Measurements from ENCODE around the gene NLRP9.
"Not testable (repeated sequence)": the region's sequence is repeated elsewhere in the genome, so short reads cannot be mapped to it uniquely, and the experiment has no call there.

NLRP9 gene

DNA sequence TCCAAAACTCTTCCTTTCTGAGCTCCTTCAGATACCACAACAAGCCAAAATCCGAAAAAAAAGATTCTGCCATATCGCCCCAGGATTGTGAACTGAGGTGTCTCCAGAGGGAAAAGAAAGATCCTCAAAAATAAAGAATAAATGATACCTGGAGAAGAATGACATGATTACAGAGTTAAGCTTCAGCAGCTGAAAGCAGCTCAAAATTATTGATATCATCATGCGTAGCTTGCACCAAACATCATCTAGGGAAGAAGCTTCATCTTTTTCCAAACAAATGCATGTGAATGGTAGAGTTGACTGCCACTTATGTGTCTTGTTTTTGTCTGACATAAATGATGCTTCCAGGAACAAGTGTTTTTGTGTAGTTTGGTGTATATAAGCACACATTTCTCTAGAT lies at the start of gene NLRP9:
NLRP9 (minus strand) TSS at position 101 of the 400 bp plus-strand sequence; CDS start at position 73, 28 bp downstream.
- DNase-seq, result no peak

DNA sequence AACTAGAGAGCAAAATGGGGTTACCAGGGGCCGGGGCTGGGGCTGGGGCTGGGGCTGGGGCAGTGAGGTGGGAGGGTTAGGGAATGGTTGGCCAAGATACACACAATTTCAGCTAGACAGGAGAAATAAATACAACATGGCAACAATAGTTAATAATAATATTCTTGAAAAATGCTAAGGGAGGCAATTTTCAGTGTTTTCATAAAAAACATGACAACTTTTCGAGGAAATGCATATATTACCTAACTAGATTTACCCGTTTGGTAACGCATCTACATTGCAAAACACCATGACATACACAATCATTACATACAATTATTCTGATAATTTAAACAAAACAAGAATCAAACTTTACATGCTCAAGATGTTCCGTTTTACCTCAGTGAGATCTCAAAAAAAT lies 42.9 kb upstream of the NLRP9 start:
- no peak for DNase-seq

DNA sequence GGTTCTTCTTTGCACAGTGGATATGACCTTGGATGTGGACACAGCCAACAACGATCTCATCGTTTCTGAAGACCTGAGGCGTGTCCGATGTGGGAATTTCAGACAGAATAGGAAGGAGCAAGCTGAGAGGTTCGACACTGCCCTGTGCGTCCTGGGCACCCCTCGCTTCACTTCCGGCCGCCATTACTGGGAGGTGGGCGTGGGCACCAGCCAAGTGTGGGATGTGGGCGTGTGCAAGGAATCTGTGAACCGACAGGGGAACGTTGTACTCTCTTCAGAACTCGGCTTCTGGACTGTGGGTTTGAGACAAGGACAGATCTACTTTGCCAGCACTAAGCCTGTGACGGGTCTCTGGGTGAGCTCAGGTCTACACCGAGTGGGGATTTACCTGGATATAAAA lies 40.1 kb upstream of the NLRP9 start:
- no peak for DNase-seq

DNA sequence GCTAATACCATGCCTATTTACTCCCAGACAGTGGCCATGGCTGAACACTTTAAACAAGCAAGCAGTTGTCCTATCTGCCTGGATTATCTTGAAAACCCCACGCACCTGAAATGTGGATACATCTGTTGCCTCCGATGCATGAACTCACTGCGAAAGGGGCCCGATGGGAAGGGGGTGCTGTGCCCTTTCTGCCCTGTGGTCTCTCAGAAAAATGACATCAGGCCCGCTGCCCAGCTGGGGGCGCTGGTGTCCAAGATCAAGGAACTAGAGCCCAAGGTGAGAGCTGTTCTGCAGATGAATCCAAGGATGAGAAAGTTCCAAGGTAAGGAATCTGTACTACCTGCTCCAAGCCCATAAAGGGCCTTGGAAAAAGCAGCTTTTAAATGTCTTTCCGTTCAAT lies 39.3 kb upstream of the NLRP9 start:
- DNase-seq, result no peak

DNA sequence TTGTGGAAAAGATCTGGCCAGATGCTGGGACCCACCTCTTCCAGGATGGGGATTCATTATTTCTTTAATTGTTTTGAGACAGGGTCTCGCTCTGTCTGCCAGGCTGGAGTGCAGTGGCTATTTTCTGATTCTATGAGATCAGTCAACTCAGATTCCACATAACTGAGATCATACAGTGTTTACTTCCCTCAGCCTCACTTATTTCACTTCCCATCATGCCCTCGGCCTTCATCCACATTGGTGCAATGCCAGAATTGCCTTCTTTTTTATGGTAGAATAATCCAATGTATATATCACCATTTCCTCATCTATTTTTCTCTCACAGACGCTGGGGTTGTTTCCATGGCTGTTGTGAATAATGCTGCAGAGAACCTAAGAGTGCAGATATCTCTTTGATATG lies 31.4 kb upstream of the NLRP9 start:
- not testable (repeated sequence) for DNase-seq

DNA sequence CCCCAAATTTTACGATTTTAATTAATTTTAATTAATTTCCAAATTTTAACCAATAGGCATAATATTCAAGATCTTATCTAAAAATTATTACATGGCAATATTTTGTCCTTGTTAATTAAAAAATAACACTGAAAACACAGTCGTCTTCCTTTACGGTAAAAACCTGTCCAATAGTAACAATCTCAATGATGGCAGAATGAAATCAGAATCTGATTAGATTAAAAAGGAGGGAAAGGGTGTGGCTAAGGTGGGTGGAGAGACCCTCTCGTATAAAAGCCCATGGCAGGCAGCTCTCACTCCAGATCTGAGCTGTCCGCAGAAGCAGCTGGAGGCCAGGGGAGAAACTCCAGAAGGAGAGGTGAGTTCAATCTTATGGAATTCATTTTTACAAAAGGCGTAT lies 30.6 kb upstream of the NLRP9 start, which contains the start of gene RFPL4AL1:
RFPL4AL1 (plus strand) TSS at position 301 of the 400 bp plus-strand sequence. CDS start 2,687 bp downstream, outside the sequence.
- DNase-seq, result not testable (repeated sequence)

DNA sequence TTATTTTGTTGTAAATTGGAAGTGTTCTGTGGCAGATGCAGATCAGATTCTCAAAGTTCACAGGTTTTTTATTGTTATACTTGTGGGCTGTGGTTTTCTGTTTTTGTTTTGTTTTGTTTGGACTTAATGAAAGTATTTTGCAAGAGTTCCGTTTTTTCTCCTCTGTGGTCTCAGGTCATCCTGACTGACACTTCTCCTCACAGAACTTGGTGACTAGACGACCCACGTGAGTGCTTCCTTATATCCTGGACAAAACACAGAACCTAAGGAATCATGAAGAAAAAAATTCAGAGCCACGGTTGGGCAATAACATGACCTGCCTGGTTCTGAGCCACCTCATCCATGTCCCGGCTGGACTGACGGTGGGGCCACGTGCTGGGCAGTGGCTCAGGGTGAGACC lies 28.3 kb upstream of the NLRP9 start:
- DNase-seq, result peak; percentile 6

DNA sequence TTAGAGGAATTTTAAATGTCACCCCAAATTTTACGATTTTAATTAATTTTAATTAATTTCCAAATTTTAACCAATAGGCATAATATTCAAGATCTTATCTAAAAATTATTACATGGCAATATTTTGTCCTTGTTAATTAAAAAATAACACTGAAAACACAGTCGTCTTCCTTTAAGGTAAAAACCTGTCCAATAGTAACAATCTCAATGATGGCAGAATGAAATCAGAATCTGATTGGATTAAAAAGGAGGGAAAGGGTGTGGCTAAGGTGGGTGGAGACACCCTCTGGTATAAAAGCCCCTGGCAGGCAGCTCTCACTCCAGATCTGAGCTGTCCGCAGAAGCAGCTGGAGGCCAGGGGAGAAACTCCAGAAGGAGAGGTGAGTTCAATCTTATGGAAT lies 20.6 kb upstream of the NLRP9 start, which contains the start of gene RFPL4A:
RFPL4A (plus strand) TSS at position 301 of the 400 bp plus-strand sequence. CDS start 2,704 bp downstream, outside the sequence.
- not testable (repeated sequence) for DNase-seq

DNA sequence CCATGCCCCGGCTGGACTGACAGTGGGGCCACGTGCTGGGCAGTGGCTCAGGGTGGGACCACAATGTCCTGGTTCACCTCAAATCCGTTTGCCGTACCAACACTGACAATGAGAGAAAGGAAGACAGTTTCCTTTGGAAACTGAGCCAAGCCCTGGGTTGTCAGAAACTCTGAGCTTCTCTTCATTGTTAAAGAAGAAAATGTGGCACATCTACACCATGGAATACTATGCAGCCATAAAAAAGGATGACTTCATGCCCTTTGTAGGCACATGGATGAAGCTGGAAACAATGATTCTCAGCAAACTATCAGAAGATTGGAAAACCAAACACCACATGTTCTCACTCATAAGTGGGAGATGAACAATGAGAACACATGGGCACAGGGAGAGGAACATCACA lies 18.6 kb upstream of the NLRP9 start:
- DNase-seq, result not testable (repeated sequence)

DNA sequence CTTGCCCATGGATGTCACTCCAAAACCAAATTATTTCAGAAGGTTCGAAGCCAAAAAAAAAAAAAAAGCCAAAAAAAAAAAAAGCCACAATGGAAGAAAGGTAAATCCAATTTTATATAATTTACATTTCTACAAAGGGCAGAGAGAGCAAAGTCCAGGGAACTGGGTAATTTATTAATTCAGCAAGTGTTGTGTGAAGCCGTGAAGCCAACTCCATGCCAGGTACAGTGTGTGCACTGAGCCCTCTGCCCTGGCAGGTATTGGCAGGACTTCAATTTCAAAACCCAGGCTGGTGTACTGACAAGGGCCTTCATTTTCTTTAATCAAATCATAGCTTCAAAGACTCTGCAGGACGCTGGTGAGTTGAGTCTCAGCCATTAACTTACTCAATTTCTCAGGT lies 15.2 kb upstream of the NLRP9 start:
- no peak for DNase-seq

DNA sequence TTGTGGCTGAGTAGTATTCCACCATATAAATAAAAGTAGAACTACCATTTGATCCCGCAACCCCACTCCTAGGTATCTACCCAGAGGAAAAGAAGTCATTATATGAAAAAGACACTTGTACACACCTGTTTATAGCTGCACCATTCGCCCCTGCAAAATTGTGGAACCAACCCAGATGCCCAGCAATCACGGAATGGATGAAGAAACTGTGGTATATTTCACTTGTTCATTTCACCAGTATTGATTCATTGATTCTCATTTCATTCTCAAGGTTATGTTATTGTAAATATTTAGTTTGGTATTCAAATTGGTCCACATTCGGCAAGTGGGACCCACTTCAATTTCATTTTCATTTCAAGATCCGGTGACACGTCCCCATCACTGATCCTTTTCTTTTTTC lies 12.5 kb upstream of the NLRP9 start:
- no peak for DNase-seq

DNA sequence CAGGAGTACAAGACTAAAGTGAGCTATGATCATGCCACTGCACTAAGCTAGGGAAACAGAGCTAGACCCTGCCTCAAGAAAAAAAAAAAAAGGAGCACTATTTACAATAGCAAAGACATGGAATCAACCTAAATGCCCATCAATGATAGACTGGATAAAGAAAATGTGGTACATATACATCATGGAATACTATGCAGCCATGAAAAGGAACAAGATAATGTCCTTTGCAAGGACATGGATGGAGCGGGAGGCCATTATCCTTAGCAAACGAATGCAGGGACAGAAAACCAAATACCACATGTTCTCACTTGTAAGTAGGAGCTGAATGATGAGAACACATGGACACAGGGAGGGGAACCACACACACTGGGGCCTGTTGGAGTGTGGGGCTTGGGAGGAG lies 7.8 kb downstream of the NLRP9 start:
- not testable (repeated sequence) for DNase-seq

DNA sequence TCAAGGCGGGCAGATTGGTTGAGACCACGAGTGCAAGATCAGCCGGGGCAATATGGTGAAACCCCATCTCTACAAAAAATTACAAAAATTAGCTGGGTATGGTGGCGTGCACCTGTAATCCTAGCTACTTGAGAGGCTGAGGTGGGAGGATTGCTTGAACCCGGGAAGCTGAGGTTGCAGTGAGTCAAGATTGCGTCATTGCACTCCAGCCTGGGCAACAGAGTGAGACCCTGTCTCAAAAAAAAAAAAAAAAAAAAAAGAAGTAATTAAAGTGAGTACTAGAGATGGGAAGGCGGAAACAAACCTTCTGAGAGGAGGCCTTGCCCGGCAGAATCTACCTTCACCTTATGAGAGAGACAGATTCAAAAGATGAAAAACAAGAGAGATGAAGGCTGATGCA lies 14.7 kb downstream of the NLRP9 start:
- DNase-seq, result no peak

DNA sequence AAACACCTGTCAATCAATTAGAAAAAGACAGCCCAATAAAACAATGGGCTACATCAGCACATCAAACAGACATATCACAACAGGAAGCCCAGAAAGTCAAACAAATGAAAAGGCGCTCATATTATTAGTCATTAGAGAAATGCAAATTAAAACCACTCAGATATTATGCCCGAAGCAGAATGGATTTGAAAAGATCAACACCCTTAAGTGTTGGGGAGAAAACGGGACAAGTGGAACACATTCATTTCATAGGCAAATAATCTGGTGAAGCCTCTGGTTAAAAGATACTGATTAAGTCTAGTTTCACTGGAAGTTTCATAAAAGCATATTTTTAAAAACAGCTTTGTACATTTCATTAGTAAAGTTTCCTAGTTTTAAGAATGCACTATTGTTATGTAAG lies 17.4 kb downstream of the NLRP9 start:
- no peak for DNase-seq

DNA sequence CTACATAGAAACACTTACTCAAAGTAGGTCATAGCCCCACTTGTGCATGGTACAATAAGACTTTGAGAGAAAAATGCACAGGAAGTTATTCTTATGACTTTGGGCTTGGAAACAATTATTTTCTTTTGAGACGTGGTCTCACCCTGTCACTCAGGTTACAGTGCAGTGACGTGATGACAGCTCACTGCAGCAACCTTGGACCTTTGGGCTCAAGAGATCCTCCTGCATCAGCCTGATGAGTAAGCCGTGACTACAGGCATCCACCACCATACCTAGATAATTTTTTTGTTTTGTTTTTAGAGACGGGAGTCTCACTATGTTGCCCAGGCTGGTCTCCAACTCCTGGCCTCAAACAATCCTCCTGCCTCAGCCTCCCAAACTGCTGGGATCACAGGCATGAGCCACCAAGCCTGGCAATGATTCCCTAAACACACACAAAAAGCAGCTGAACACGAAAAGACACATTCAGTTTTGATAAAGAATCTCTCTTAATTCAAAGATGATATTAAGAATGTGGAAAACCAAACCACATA lies 17.9 kb downstream of the NLRP9 start:
- no peak for DNase-seq

DNA sequence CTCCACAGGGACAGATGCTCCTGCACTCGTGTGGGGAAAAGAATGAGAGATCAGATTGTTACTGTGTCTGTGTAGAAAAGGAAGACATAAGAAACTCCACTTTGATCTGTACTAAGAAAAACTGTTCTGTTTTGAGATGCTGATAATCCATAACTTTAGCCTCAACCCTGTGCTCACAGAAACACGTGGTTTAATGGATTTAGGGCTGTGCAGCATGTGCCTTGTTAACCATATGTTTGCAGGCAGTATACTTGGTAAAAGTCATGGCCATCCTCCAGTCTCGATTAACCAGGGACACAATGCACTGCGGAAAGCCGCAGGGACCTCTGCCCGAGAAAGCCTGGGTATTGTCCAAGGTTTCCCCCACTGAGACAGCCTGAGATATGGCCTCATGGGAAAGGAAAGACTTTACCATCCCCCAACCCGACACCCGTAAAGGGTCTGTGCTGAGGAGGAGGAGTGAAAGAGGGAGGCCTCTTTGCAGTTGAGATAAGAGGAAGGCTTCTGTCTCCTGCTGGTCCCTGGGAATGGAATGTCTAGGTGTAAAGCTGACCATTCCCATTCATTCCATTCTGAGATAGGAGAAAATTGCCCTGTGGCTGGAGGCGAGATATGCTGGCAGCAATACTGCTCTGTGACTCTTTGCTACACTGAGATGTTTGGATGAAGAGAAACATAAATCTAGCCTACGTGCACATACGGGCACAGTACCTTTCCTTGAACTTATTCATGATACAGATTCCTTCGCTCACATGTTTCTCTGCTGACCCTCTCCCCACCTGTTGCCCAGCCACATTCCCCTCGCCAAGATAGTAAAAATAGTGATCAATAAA lies 20.1 kb downstream of the NLRP9 start:
- not testable (repeated sequence) for DNase-seq

DNA sequence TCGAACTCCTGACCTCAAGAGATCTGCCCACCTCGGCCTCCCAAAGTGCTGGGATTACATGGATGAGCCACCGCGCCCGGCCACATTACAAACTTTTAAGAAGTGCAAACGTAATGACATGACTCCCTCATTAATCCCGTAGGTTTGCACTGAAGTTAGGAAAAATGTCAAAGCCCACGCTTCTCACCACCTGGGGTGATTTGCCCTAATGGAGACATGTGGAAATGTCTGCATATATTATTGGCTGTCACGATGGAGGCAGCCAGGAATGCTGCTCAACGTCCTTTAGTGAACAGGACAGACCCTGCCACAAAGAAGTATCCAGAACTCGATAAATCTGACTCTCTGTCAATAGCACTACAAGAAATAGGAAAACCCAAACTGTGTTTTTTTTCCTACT lies 21.0 kb downstream of the NLRP9 start:
- DNase-seq, result no peak

DNA sequence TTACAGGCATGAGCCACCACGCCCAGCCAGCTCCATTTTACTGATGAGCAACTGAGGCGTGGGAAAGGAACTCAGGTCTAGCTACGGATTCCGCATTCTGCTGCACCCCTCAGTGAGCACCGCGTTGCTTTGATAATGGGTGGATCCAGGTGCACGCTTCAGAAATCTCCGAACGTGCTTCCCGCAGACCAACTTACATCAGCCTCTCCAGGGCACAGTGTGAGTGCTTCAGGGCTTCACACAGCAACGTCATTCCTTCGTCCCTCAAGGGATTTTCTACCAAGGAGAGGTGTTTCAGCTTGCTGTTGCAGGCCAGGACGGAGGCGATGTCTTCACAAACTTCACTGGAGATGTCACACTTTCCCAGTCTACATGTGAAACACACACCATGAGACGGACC lies 21.7 kb downstream of the NLRP9 start:
- no peak for DNase-seq

DNA sequence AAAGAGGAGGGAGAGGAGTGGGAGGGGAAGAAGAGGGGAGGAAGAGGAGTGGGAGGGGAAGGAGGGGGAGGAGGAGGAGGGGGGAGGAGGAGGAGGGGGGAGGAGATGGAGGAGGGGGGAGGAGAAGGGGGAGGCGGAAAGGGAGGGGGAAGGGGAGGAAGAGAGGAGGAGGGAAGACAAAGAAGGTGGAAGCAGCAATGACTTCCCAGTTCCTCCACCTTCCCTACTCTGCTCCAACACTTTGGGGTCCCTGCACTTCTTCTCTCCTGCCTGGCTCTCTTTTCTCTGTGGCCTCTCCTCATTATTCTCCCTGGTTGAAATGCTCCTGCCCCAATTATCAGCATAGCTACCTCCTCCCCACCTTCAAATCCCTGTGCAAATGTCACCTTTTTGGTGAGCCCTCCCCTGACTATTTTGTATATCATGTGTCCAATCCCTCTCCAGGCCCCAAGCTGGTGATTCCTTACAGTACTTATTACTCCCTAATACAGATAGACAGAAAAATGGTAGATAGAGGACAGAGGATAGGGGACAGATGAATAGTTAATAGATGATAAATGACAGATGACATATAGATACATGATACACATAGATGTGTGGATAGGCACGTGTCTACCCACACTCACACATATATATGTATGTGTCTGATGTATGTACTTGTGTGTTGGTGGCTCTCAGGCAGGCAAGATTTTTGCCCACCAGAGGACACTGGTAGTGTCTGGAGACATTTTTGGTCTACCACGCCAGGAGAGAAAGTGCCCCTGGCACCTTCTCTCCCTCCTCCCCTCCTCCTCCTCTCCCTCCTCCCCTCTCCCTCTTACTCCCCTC lies 25.2 kb downstream of the NLRP9 start:
- no peak for DNase-seq

DNA sequence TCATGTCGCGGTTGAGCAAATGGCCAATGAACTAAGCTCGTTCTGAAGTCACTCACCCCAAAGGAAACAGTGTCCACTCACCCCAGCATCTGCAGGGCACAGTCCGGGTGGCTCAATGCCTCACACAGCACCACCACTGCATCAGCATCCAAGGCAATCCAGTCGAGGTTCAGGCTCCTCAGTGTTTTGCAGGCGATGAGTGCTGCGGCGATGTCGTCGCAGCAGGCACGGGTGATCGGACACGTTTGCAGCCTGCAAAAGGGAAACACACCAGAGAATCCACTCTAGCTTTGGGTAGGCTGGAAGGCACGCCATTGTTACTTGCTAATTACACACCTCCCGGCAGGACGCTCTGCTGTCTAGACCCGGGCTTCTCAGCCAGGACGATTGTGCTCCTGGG lies 26.5 kb downstream of the NLRP9 start:
- no peak for DNase-seq

DNA sequence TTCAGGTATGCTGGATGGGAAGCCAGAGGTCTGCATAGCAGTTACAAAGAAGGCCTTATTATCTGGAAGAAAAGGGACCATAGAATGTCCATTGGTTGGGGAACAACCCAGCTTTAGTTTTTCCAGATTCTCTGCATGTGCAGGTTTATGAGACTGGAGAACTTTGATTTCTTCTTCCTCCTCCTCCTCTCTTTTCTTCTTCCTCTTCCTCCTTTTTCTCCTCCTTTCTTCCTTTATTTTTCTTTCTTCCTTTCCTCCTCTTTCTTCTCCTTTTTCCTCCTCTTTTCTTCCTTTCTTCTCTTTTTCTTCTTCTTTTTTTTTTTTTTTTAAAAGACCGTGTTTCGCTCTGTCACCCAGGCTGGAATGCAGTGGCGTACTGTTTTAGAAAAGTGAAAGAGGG lies 32.2 kb downstream of the NLRP9 start:
- DNase-seq, result no peak

DNA sequence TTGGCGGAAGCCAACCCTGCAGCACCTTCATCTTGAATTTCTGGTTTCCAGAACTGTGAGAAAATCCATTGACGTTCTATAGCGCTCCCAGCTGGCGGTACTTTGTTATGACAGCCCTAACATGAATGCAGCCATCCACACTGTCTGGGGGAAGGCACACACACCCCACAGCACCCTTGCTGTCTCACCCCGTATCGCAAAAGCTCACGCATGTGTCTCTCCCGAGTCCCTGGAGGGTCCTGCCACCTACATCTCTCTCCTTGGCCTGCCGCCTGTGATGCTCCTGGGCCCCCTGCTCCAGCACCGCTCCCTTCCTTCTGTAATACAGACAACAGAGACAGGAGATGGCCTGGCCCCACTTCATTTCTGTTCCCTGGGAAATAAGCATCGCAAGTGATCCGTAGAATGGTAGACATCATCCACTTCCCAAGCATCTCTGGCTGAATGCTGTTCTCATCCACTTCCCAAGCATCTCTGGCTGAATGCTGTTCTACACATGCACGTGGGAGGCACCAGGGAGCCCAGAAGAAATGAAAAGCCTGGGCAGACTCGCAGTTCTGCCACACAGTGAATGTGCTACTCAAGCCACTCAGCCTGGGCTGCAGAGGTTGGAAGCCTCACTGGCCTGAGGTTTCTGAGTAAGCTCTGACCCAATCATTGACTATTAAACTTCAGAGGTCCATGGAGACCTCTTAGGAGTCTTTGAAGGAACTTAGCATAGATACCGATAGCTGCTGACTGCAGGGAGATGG lies 33.5 kb downstream of the NLRP9 start:
- DNase-seq, result no peak

DNA sequence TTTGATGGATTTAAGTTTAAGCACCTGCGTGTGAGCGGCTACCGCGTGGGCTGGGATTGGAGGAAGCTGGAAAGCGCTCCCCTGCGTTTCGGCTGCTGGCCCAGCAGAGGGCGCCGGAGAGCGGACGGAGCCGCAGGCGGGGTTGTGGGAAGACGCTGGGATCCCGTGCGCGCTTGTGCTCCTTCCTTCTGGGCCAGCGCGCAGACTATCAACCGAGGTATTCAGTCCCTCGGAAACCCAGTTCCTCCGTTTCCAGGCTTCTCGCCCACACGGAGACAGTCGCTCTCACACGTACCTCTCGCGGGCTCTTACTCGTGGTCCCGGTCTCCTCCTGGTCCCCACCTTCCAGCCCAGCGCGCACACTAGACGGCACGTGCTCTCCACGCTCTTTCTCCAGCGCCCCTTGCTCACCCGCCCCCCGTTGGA lies 34.4 kb downstream of the NLRP9 start:
- DNase-seq, result peak; percentile 23

All from inflammatory macrophage treated with lipopolysaccharide for 4 hours (primary cell).